Activated naive CD8-positive, alpha-beta T cell treated with anti-CD3 and anti-CD28 coated beads, Interleukin-2, amount 10 ng/mL, durations not matched to agents 7 days and 5 days (primary cell): ENCODE measurements around the gene NFIX. TPM values are rescaled to one million over a fixed set of nuclear protein-coding genes. Genes with fewer than 3 reads are reported as not detected.

Source experiments
- ATAC-seq: fragments of 150-1000 bp; cut with Tn5 transposase; one replicate; pipeline ENCODE4 v1.10.0; 2021; ENCODE audit warnings: low read depth, moderate library complexity
- POLR2A ChIA-PET: fragments of 350-600 bp; sonication (Branson Sonifier 250); formaldehyde crosslinking; loops from one replicate; lab custom pipeline; 2021; ENCODE audit warnings: antibody characterized with exemption; lab: Charles Lee
- DNase-seq: peaks from one replicate; pipeline ENCODE4 v3.0.0; 2021
- H3K27ac Mint-ChIP-seq: one replicate; pipeline ENCODE4 v1.8.0; 2022; ENCODE audit warnings: mild to moderate bottlenecking, mixed read lengths
- H3K27me3 Mint-ChIP-seq: one replicate; pipeline ENCODE4 v1.8.0; 2022; ENCODE audit warnings: mild to moderate bottlenecking, moderate library complexity, mixed read lengths
- H3K36me3 Mint-ChIP-seq: one replicate; pipeline ENCODE4 v1.8.0; 2021; ENCODE audit warnings: mild to moderate bottlenecking, mixed read lengths
- H3K4me1 Mint-ChIP-seq: one replicate; pipeline ENCODE4 v1.8.0; 2021; ENCODE audit warnings: mixed read lengths
- H3K4me3 Mint-ChIP-seq: one replicate; pipeline ENCODE4 v1.8.0; 2022; ENCODE audit warnings: mild to moderate bottlenecking, moderate library complexity, mixed read lengths
- H3K9me3 Mint-ChIP-seq: one replicate; pipeline ENCODE4 v1.8.0; 2021; ENCODE audit warnings: mixed read lengths
- total RNA-seq, 2 experiments: library from RNA; stranded (reverse); gene quantifications; one replicate each; pipeline ENCODE4 v1.2.3, GENCODE V29; 2021

NFIX gene
- total RNA-seq, 2 experiments from 2014 or later, result 1.5 to 2.5 TPM

DNA sequence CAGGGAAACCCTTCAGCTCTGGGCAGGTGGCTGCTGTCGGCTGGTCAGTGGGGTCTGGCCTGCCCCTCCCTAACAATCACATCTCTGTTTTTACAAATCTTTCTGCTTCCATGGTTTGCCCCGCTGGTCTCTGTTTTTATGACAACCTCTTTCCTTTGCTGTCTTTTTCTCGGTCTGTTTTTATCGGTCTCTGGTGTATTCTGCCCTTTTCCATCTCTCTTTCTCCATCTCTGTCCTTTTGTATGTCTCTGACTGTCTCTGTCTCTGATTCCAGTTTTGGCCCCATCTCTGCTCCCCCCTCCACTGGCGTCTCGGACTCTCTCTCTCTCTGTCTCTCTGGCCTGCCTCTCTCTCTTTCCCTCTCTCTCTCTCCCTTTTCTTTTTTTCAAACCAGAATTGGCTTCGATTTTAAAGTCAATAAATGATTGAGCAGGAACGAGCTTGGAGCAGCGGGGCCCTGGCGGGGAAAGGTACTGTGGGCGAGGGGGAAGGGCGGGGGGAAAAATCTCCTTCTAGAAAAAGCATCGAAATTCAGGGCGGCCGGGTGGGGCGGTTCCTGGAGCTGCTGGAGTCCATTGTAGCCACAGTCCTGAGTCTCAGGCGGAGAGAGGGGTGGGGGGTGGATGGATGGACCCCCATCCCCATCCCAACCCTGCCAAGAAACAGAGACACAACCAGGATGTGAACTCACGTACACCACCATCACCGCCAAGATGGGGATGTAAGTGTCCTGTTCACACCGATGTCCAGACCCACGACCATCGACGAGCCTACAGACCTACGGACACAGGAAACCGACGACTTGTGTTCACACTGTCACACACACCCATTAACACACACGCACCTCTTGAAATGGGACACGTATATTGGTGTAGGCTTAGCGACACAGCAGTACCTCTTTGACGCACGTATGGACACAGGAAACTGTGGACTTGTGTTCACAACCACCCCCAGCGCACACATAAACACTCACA, 3.0 kb downstream of the NFIX start:
- peaks cover 5% of the 10 kb centered on the region for H3K4me1 Mint-ChIP-seq
- DNase-seq (no peak), ATAC-seq (no peak)
- no peaks in the 10 kb centered on the region for H3K9me3 Mint-ChIP-seq
- no peak overlapping the region for H3K4me3 Mint-ChIP-seq
- H3K36me3 Mint-ChIP-seq, result no peaks in the 10 kb centered on the region
- peaks cover 29% of the 10 kb centered on the region for H3K27me3 Mint-ChIP-seq
- POLR2A ChIA-PET, result no interaction called here
- H3K27ac Mint-ChIP-seq, result no peak overlapping the region

DNA sequence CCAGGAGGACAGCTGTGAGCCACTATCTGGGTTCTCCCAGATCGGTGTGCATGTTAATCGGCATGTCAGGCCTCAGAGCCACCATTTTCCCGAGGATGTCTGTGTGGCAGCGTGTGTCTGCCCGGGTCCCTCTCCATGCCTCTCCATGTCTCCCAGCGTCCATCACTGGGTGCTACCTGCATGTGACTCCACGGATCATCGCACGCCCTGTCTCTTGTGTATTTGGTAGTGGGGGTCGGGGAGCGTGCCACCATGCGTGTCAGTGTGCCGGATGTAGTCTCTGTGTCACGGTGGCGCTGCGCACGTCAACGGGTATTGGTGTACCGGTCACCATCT, 5.9 kb downstream of the NFIX start:
- Mint-ChIP-seq H3K4me3 (no peak overlapping the region), H3K9me3 (no peaks in the 10 kb centered on the region), H3K27ac (no peak overlapping the region), H3K27me3 (peaks cover 10% of the 10 kb centered on the region), H3K4me1 (no peaks in the 10 kb centered on the region), H3K36me3 (no peaks in the 10 kb centered on the region)
- ATAC-seq (no peak), DNase-seq (no peak)
- POLR2A ChIA-PET, result no interaction called here

DNA sequence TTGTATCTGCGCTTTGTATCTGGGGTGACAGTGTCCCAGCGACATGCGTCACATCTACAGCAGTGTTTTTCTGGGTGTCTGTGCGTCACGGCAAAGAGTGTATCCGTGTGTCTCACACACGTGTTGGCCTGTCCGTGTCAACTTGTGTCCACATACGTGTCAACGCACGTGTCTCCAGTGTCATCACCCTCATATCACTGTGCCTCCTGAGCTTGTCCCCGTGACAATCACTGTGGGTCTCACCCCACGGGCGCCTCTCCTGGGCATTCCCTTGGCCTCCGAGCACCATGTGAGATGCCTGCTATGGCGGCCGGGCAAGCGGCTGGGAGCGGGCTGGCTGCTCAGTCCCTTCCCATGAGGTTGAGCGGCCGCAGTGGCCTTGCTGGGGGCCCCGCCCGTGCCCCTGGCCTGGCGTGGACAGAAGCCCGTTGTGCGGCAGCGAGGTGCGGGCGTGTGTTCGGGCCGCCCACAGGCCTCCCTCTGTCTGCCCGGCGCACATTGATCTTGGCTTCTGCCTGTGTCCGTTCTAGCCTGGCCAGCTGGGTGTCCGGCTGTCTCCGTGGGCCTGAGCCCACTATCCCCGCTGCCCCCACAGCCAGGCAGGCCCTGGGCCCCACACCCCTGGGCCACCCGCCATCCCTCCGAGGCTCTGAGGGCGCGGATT, 6.4 kb downstream of the NFIX start:
- Mint-ChIP-seq H3K4me3 (no peak overlapping the region), H3K36me3 (no peaks in the 10 kb centered on the region), H3K4me1 (no peaks in the 10 kb centered on the region), H3K9me3 (no peaks in the 10 kb centered on the region), H3K27ac (no peak overlapping the region), H3K27me3 (peaks cover 10% of the 10 kb centered on the region)
- POLR2A ChIA-PET, result no interaction called here
- DNase-seq, result no peak
- ATAC-seq, result no peak

DNA sequence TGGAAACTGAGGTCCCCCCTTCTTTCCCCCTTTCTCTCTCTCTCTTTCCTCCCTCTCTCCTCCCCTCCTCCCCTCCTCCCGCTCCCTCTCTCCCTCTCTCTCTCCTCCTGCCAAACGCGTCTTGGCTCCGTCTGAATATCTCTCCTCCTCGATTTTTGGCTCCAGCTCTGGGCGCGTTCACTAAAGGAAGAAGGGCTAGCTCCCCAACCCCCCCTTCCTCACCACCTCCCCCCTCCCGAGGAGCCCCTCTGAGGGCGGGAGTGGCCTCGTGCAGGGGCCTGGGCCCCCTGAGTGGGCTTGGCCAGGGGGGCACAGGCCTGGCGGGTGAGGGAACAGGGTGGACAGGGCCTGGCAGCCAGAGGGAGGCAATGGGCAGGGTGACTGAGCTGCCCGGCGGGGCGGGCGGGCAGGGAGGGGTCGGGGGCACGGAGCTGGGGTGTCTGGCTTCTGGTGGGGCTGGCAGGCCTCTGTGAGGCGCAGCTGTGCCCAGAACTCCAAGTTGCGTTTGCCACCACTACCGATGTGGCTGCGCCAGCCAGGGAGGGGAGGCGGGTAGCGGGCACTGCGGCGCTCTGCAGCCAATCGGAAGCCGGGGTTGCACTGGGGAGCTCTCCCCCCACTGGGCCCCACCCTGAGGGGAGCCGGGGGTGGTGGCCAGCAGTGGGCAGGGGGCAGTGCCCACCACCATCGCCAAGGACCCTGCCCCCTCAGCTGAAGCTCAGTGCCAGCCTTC, 7.1 kb downstream of the NFIX start:
- Mint-ChIP-seq H3K9me3 (no peaks in the 10 kb centered on the region), H3K27ac (no peak overlapping the region), H3K4me3 (no peak overlapping the region), H3K27me3 (peaks cover 4% of the 10 kb centered on the region), H3K36me3 (no peaks in the 10 kb centered on the region), H3K4me1 (no peaks in the 10 kb centered on the region)
- POLR2A ChIA-PET, result no interaction called here
- DNase-seq (no peak), ATAC-seq (no peak)

DNA sequence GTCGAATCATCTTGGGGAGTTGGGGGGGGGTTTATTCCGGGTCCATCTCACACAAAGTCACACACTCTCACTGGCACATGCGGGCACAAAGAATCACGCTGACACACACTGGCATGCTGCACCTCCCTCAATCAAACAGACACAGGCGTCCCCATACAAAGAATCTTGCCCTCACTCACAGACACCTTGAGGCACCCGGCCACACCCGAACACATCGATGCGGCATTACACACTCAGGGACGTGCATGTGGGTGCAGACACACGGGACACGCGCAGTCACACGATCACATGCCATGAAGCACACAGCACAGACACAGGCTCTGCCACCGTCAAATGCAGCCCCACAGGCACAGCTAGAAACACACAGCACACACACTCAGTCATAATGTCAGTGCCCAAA, 7.8 kb downstream of the NFIX start:
- Mint-ChIP-seq H3K4me3 (no peak overlapping the region), H3K36me3 (no peaks in the 10 kb centered on the region), H3K27ac (no peak overlapping the region), H3K9me3 (no peaks in the 10 kb centered on the region), H3K27me3 (peaks cover 2% of the 10 kb centered on the region), H3K4me1 (no peaks in the 10 kb centered on the region)
- no peak for DNase-seq
- ATAC-seq, result no peak
- POLR2A ChIA-PET, result no interaction called here

DNA sequence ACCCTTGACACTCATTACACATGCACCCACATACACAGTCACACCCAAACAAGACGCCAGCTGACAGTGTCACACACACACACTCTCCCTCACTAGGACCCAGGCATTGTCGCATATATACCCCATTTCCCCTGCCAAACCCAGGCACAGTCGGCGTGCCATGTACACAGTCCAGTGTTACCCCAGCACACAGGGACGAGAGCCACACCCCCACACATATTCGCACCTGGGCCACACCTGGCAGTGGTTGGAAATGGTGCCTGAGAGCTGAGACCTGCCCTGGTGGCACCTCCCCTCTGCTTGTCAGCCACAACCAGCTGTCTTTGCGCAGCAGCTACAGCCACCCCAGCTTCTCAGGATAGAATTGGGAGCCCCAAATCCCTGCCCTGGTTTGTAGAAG, 9.0 kb downstream of the NFIX start:
- Mint-ChIP-seq H3K4me3 (no peak overlapping the region), H3K27ac (no peak overlapping the region)
- ATAC-seq, result no peak

DNA sequence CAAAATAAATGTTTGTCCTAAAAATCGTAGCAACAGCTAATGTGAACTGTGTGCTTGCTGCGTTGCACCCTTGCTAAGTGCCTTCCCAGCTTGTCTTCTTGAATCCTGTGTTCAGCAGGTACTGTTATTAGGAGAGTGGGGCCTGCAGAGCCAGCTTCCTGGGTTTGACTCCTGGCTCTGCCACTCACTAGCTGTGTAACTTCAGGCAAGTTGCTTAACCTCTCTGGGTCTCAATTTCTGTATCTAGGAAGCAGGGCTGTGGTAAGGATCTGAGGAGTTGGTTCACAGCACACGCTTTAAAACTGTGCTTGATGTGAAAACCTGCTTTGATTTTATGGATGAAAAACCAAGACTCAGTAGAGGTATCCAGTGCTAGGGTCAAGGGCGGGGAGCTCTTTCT, 10.0 kb downstream of the NFIX start:
- Mint-ChIP-seq H3K36me3 (no peaks in the 10 kb centered on the region), H3K9me3 (no peaks in the 10 kb centered on the region), H3K27ac (no peak overlapping the region), H3K4me3 (no peak overlapping the region), H3K4me1 (no peaks in the 10 kb centered on the region), H3K27me3 (peaks cover 5% of the 10 kb centered on the region)
- ATAC-seq (no peak), DNase-seq (no peak)
- POLR2A ChIA-PET, result interaction anchor here (0.7 kb wide), 1 partner anchor 977 kb away, joined by 4 read pairs; no protein-coding TSS in a partner anchor

More for the DNA sequence above, 9.0 kb downstream of the NFIX start:
- peaks cover 4% of the 10 kb centered on the region for H3K27me3 Mint-ChIP-seq
- DNase-seq, result no peak
- POLR2A ChIA-PET, result no interaction called here
- H3K4me1 Mint-ChIP-seq, result no peaks in the 10 kb centered on the region
- no peaks in the 10 kb centered on the region for H3K36me3 Mint-ChIP-seq
- H3K9me3 Mint-ChIP-seq, result no peaks in the 10 kb centered on the region

DNA sequence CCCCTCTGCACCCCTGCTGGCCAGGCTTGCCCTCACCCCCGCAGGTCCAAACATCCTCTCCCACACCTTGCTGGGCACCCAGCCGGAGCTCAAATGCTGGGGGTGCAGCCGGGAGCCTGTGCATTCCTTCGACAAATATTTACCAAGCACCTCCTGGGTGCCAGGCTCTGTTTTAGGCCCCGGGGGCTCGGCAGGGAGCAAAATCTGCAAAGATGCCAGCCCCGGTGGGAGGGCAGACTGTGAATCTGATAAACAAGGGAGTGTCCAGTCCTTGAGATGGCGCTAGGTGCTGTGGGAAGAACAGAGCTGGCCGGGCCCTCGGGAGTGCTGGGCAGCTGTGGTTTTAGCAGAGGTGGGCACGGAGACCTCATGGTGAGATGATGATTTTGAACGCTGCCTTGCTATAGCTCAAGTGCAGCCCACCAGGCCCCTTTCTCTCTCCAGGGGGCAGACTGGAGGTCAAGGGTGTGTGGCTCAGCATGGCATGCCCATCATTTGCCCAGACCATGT, 10.6 kb downstream of the NFIX start:
- Mint-ChIP-seq H3K9me3 (no peaks in the 10 kb centered on the region), H3K27me3 (peaks cover 11% of the 10 kb centered on the region), H3K4me1 (no peaks in the 10 kb centered on the region), H3K27ac (no peak overlapping the region), H3K36me3 (no peaks in the 10 kb centered on the region), H3K4me3 (no peak overlapping the region)
- DNase-seq (no peak), ATAC-seq (no peak)
- POLR2A ChIA-PET, result no interaction called here

DNA sequence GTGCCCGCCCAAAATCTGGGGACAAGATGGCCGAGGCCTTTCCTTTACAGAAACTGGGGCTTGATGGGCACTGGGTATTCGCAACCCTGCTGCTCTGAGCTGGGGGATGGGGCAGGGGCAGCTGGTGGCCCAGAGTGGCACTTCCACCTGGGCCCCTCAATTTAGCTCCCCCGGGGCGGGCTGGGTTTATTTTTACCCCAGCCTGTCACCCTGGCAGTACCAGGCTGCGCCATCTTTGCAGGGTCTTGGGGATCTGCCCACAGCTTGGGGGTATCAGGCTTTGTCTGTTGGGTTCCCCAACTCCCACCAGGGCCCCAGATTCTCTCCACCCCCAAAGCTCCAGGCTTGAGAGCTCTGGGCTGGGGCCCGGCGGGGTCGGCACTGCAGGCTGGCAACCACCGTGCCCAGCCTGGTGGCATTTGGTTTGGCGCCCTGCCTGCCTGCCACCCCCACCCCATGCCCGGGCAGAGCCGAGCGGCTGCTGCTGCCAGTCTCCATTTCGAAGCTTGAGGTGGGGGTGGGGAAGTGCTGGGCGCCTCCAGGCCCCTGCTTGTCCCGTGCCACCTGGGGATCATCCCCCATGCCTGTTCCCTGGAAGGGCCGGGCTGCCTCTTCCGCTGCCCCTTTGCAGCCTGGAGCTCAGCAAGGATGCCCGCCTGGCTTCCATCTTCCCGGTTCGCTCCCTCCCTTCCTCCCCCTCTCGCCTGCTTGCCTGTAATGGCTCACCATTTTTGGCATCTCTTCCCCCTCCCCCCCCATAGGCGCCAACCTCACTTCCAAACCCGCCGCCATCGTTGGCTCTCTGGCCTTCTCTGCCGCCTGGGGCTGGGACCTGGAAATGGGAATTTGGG, 11.4 kb downstream of the NFIX start:
- Mint-ChIP-seq H3K36me3 (no peaks in the 10 kb centered on the region), H3K9me3 (no peaks in the 10 kb centered on the region), H3K27ac (no peak overlapping the region), H3K4me1 (no peaks in the 10 kb centered on the region), H3K4me3 (no peak overlapping the region), H3K27me3 (peaks cover 14% of the 10 kb centered on the region)
- POLR2A ChIA-PET, result interaction anchor here (0.6 kb wide), 2 partner anchors 9 to 68 kb away, joined by 3 to 4 read pairs; no protein-coding TSS in a partner anchor
- DNase-seq (no peak), ATAC-seq (no peak)

DNA sequence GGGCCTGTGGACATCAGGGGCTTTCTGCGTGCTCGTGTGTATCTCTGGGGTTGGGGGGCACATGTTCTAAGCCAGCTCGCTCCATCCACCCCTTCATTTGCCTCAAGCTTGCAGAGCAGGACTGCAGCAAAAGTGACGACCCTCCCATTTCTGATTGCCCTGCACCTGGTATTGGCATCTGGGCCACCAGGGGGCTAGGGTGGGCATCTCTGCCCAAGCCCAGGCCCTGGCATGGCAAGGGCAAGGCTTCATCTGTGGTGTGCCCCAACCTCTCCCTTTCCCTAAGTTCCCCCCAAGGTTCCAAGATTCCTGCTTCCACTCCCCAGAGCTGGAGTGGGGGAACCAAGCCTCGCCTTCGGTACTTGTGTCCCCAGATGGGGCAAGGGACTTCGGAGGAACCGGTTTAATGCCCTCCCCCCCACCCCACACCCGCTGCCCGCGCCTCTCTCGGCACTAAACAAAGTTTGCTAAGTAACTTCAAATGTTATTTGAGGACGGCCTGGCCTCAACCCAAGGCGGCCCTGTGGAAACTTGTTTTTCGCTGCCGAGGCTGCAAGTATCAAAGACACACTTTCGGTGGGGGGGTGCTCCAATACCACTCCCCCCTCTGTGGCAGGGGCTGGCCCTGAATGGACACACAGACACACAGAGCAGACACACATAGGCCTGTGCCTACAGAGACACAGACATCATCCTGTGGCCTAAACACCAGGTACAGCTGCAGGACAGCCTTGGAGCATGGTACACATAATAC, 12.2 kb downstream of the NFIX start:
- POLR2A ChIA-PET, result interaction anchor here (0.6 kb wide), 1 partner anchor 68 kb away, joined by 3 read pairs; no protein-coding TSS in a partner anchor
- Mint-ChIP-seq H3K4me1 (peaks cover under 1% of the 10 kb centered on the region), H3K9me3 (no peaks in the 10 kb centered on the region), H3K27me3 (peaks cover 21% of the 10 kb centered on the region), H3K36me3 (no peaks in the 10 kb centered on the region), H3K4me3 (no peak overlapping the region), H3K27ac (no peak overlapping the region)
- DNase-seq (no peak), ATAC-seq (no peak)

DNA sequence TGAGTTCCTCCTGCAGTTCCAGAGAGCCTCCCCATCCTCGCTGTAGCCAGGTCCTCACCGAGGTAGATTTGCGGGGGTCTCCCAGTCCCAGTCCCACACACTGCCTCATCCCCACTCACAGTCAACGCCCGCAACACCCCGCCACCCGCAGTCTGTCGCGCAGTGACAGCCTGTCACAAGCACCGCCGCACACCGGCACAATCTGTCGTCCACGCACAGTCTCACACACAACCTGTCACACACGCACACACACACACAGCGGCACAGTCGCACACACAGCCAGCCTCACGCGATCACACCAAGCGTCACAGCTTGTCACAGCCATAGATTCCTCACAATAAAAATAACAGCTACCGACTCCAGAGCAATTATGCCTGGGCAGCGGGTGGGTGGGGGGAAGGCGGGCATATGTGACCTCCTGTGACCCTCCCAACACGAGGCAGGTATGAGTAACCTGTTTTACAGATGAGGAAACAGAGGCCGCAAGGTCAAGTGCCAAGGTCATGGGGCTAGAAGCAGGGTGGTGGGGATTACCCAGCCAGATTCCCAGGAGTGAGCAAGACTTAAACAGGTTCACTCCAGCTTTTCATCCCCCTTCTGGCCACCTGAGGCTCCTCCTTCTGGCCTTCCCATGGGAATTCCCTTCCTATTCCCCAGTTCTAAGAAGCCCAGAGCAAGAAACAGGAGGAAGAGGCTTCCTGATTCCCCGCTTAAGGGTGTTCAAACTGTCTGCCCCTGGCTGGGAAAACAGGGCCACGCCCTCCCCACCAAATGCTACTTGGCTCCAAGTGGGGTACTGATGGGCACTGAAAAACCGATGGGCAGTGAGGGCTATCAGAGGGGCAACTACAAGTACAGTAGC, 13.9 kb downstream of the NFIX start:
- Mint-ChIP-seq H3K27me3 (peaks cover 38% of the 10 kb centered on the region), H3K4me3 (no peak overlapping the region)
- no peak for ATAC-seq

More for the DNA sequence above, 13.9 kb downstream of the NFIX start:
- Mint-ChIP-seq H3K36me3 (peaks cover 3% of the 10 kb centered on the region), H3K27ac (no peak overlapping the region), H3K4me1 (peaks cover 12% of the 10 kb centered on the region), H3K9me3 (no peaks in the 10 kb centered on the region)
- POLR2A ChIA-PET, result no interaction called here
- no peak for DNase-seq
